ENCODE results near the gene FABP1. TPM values are rescaled to one million over a fixed set of nuclear protein-coding genes. Genes with fewer than 3 reads are reported as not detected.
A peak's percentile ranks its signal among the peaks of the same experiment; 100 is the strongest.

FABP1 gene
- polyA plus RNA-seq (ENCODE audit: insufficient read length in 12 of 12) = 100 to 1,000 TPM in 1 of 12 donors, 10 to 100 TPM in 1, 1 to 10 TPM in 3, under 1 TPM in 5, not detected in 2; 0.26 to 380 (median 0.94) TPM
- long read RNA-seq, donor 1, transcript FABP1-203 (2 exons, 546 nt) = minor isoform, 52 of 3,972 reads
- long read RNA-seq, donor 1, transcript FABP1-202 (3 exons, 1,839 nt) = minor isoform, 41 of 3,972 reads
- long read RNA-seq, donor 1, transcript FABP1-201 (4 exons, 555 nt) = major isoform, 3,389 of 3,972 reads
- long read RNA-seq, donor 1, partial matches to known transcripts = 421 of 3,972 reads
- long read RNA-seq, donor 1, other reads (novel, unspliced or antisense) = 69 of 3,972 reads
- long read RNA-seq, donor 2 = 0 reads
- long read RNA-seq, donor 3, partial matches to known transcripts = 0 of 1 reads
- long read RNA-seq, donor 3, other reads (novel, unspliced or antisense) = 0 of 1 reads
- long read RNA-seq, donor 4 = 0 reads
- long read RNA-seq, donor 5, partial matches to known transcripts = 0 of 2 reads
- long read RNA-seq, donor 5, other reads (novel, unspliced or antisense) = 0 of 2 reads
- long read RNA-seq, donor 6 = 0 reads
- long read RNA-seq, donor 7 = 0 reads
- long read RNA-seq, donor 8, transcript FABP1-201 (4 exons, 555 nt) = major isoform, 9 of 10 reads
- long read RNA-seq, donor 8, partial matches to known transcripts = 0 of 10 reads
- long read RNA-seq, donor 8, other reads (novel, unspliced or antisense) = 0 of 10 reads
- long read RNA-seq, donor 9 = 0 reads
- long read RNA-seq, donor 10, partial matches to known transcripts = 0 of 1 reads
- long read RNA-seq, donor 10, other reads (novel, unspliced or antisense) = 0 of 1 reads
- long read RNA-seq, donor 11, transcript FABP1-201 (4 exons, 555 nt) = major isoform, 8 of 8 reads
- long read RNA-seq, donor 11, partial matches to known transcripts = 0 of 8 reads
- long read RNA-seq, donor 11, other reads (novel, unspliced or antisense) = 0 of 8 reads

DNA sequence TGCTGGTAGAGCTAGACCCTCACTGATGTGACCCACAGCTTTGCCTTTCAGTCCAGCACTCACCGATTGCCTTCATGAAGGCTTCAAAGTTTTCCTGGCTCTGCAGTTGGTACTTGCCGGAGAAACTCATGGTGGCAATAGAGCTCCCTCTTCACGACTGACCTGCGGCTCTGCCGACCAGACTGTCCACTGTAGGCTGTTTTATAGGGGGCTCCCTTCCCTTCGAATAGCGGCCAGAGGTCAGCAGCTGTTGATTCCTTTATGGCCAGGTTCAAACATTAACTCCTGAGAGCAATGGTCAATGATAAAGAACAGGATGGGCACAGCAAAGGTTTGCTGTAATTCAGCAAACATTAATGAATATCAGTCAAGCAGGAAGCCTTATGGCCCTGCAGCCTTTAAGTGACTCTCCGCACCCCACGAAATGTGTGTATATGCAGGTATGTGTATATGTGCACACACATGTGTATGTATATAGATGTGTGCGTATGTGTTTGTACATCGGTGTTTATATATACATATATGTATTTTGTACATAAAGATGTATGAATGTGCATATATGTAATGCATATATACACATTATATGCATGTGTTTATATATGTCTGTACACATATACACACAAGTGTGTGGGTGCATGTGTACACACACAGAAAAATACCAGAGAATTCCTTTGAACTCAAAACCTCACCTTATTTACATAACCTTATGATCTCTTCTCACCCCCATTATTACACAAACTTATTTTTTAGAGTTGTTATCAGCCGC lies at the start of gene FABP1:
FABP1 (minus strand) TSS at position 175 of the 766 bp plus-strand sequence; CDS start at position 130, 45 bp downstream.
- DNase-seq = no peak

- DNase-seq = no peak
Observed at GRCh38 chr2:88177556-88177955, 49.7 kb upstream of the FABP1 start.

- no peak for DNase-seq
Observed at GRCh38 chr2:88176352-88176984, 48.6 kb upstream of the FABP1 start.

- DNase-seq = no peak
Observed at GRCh38 chr2:88172882-88173281, 45.0 kb upstream of the FABP1 start.

- DNase-seq = no peak
Observed at GRCh38 chr2:88171966-88172365, 44.1 kb upstream of the FABP1 start.

DNA sequence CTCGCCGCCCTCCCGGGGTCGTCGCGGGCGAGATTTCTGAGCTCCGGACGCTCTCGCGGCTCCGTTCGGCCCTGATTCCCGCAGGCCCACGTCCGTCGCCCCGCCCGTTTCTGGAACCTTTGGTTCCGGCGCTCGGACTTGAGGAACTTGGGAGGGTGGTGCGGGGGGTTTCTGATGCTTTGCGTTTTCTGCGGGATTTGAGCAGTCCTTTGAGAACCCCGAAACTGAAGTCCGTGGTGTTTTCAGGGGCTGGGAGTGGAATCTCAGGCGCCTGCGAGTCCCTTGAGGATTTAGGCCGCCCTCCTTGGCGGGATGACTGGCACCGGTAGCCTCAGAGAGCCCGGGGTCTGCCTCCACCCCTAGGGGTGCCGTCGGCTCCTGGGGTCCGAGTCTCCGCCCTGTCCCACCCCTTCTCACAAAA lies 42.6 kb upstream of the FABP1 start:
- DNase-seq = no peak

DNA sequence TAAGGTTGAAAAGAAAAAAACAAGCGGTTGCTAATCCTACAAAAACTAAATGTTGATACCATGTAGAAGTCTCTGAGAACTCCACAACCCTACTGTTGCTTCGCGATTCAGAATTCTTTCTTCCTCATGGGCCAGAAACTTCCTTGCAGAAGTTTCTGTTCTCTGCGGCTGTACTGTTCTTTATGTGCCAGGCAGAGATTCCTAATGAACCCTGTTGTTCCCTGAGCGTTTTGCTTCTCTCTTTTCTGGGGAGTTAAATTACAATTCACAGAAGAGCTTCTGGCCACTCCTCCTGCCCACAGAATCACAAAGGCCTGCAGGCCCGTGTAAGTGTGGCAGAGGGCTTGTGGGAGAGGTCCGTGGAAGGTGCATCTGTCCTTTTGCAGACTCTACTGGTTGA lies 40.5 kb upstream of the FABP1 start:
- no peak for DNase-seq

GRCh38 chr2:88167740-88168139 lies 39.9 kb upstream of the FABP1 start:
- DNase-seq = no peak

- DNase-seq = no peak
Observed at GRCh38 chr2:88165332-88166003, 37.6 kb upstream of the FABP1 start.

DNA sequence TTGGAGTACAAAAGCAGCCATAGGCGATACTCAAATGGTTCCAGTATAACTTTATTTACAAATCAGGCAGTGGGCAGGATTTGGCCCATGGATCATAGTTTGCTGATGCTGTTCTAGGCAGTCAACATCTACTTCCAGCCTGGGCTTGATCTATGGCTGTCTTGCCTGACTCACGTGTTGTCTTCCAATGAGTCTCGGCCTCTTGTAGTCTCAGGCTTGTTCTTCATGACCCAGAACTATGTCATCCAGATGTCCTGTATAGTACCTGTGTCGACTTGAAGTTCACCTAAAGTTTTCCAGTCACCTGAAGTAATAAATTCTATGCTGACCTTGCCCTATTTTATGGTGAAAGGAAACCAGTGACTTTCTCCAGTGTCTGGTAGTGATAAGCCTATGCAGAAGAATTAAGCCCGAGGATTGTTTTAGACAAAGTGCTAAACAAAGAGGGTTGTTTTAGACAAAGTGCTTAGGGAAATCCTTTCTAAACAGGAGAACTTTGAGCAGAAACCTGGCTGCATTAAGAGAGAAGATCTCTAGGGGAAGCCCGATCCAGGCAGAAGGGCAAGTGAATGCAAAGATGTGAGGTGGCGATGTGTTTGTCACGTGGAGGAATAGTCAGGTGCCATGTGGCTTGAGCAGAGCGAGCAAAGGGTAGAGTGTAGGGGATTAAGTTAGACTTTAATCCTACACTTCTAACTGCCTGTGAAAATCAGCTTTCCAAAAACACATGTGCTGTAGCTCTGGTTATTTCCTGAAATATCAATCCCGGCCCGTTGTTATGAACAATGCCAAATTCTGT lies 33.8 kb upstream of the FABP1 start:
- DNase-seq = no peak

- DNase-seq = no peak
Observed at GRCh38 chr2:88160517-88160916, 32.7 kb upstream of the FABP1 start.

GRCh38 chr2:88159955-88160415 lies 32.1 kb upstream of the FABP1 start:
- peak; percentile 67 for DNase-seq

- no peak for DNase-seq
Observed at GRCh38 chr2:88159481-88159880, 31.6 kb upstream of the FABP1 start.

GRCh38 chr2:88148929-88149438 lies 21.1 kb upstream of the FABP1 start:
- DNase-seq = no peak

DNA sequence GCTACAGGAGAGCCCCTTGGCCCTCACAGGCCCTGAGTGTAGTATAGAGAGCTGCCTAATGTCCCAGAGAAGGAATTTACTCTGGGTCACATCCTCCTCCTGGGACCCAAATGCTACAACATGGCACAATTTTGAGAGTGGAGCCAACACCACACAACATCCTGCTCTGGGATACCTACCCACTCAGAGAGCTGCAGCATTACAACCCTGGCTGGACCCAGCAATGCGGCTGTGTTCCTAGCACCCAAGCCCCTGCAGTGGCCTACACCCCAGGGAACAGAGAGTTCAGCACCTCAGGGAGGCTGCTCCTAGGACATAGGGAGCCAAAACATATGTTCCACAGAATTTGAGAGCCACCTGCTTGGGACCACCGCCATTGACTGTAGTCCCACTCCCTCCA lies 19.3 kb upstream of the FABP1 start:
- no peak for DNase-seq

DNA sequence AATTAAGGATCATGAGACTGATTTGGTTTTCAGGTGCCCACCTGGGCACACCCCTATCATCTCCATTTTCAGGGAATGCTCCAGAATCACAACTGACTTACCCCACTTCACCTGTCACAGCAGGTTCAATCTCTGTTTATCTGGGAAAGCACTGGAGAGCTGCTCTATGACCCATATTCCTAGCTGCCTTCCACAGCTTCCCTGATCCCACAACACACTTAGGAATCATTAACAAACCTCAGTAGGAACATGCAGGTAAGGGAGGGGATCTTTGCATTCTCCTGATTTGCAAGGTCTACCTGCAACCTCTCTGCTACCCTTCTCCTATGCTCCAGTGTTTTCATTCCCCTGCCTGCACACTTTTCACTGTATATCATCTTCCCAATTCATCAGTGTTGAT lies 18.7 kb upstream of the FABP1 start:
- DNase-seq = no peak

DNA sequence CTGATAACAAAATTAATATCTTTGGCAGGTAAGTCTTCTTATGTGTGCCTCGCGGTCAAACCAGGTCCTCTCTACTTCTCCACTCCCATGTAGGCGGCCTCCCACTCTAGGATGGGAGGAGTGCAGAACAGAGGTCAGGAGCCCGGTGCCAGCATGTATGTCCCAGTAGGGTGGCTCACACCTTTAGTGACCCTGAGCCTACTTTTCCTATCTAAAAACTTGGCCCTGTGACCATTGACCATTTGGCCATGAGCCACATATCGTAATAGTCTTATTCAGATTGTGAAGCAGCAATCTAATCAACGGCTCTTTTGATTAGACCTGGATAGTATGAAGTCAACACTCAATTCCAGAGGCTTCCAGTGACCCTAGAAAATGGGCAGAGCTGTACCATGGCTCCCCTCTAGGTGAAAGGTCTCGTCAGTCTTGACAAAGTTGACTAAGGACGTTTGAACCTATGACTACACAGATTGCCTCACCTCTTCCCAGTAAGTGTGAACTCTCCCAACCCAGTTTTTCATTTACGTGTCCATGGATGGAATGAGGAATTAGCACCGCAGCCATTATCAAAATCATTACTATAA lies 17.1 kb upstream of the FABP1 start:
- DNase-seq = no peak

DNA sequence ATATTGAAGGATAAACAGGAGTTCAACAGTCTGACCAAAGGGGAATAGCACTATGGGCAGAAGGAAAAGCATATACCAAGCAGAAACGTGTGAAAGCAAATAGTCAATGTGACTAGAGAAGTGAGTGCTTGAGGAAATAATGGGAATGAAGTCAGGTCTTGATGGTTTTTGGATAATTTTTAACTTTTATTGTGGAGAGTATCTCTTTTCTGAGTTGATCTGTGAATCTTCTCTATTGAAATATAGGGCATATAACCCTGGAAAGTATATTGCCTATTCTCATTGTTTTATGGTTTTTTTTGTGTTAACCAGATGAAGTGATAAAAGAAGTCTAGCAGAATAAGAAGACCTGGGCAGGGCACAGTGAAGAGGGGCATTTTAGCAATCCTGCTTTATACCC lies 16.4 kb upstream of the FABP1 start:
- no peak for DNase-seq

- DNase-seq = no peak
Observed at GRCh38 chr2:88141952-88142351, 14.1 kb upstream of the FABP1 start.
